RKO (cell line): ENCODE data around the gene ADARB1.
A peak's percentile ranks its signal among the peaks of the same experiment; 100 is the strongest.

Source experiments
- DNase-seq: peaks from one replicate; pipeline ENCODE4 v3.0.0-alpha.2; 2016; ENCODE audit warnings: low spot score

ADARB1 gene

GRCh38 chr21:45228171-45228641 is 153.8 kb downstream of the ADARB1 start:
- DNase-seq = peak; percentile 85

DNA sequence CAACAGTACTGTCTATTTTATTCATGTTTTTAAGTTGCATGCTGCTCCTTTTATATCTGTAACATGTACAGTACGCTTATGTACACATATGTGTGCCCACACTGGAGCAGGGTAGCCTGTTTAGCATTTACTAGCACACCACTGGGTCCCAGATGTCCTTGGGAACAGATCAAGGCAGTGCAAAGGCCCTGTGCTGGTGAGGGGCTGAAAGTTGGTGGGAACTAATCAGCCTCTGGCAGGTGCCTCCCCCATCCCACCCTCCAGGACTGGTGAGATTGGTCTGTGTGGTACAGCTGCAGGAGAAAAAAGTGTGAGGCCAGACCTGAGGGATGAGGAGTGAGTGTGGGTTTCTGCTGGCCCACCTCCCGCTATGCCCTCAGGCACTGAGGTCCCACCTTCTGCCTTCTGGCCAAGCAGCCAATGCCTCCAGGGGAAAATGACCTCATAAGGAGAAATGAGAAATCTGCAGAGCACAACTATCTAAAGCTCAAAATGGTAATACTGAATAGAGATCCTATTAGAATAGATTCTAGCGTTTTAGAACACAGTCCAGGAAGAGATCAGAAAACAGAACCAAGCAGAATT is 154.4 kb downstream of the ADARB1 start:
- DNase-seq = no peak

DNA sequence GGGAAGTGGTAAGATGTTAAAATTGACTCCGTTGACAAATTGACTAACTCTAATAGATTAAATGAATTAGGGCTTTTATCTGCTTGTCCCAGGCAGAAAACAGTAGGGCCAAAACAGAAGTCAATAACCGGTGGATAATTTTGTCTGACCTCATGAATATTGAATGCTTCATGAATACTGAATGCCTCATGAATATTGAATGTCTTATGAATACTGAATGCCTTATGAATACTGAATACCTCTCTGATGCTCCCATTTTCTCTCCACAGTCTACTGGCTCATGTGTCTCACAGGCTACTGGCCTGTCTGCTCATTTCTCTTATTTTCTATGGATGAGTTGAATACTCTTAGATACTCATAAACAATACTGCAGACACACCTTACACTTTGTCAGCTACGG is 157.3 kb downstream of the ADARB1 start:
- DNase-seq = no peak

DNA sequence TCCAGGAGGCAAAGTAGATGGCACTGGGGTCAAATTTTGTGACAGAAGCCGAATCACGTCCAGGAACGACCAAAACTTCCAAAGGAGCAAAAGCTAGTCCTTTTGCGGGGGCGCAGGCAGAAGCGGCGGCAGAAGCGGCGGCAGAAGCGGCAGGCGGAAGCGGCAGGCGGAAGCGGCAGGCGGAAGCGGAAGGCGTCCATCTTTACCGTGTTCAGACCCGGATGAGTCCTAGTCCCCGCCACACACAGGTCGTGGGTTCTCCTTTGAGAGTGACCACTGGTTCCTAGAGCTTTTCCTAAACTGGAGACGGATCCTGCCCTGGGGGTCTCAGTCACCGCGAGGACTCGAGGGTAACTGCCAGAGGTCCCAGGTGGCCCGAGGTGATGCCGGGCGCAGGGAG is 159.7 kb downstream of the ADARB1 start:
- DNase-seq = no peak

GRCh38 chr21:45234965-45235364 is 160.6 kb downstream of the ADARB1 start:
- DNase-seq = no peak

DNA sequence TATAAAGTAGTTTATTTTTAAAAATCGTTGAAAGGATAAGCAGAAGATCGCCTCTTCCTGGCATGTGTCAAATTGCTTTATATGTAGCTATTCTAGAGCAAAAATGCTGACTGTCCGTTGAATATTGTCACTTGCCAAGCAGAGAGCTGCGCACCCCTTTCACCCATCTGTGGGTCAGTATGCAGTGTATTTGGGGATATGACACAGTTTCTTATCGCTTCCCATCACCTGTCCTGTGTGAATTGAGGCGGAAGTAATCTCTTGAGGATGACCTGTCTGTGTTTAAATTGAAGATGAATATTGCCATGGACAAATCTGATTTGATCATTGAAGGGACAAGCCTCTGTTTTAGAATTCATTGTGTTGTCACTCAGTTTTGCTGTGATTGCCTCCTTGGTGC is 161.1 kb downstream of the ADARB1 start:
- no peak for DNase-seq

DNA sequence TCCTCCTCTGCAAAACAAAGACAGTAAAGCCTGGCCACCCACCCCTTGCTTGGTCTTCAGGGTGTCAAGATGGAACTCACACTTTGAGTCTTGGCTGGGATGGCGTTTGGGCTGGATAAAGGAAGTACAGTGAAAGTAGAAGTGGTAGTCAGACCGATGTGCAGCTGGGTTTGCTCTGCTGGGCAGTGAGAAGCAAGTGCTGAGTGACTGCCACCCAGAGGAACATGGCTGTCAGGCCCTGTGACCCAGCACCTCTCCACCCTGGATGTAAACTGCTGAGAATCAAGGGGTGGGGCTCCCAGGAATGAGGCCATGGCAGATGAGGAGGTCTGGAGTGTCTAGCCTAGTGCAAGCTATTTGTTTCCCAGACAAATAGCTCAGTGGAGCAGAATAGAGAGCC is 162.1 kb downstream of the ADARB1 start:
- no peak for DNase-seq

DNA sequence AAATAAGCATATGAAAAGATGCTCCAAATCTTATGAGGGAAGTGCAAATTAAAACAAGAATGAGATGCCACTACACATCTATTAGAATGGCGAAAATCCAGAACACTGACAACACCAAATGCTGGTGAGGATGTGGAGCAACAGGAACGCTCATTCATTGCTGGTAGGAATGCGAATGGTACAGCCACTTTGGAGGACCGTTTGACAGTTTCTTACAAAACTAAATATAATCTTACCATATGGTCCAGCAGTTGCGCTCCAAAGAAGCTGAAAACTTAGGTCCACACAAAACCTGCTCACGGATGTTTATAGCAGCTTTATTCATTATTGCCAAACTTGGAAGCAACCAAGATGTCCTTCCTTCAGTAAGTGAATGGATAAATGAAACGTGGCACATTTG is 163.0 kb downstream of the ADARB1 start:
- no peak for DNase-seq

DNA sequence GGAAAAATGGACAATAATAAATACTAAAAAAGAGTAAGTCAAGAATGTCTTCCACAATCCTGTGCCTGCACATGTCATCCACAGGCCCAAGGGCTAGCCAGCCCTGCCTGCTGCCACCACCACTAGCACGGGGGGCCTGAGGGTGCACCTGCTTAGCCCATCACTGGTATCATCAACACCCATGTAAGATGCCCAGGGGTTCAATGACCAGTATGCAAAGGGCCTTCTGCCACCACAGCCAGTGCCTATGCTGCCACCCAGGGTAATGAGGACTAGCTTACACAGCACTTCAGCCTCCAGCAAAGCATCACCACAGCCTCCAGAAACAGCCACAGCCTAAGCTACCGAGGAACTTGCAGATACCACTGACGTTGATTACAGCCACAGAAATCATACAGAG is 167.0 kb downstream of the ADARB1 start:
- no peak for DNase-seq

- no peak for DNase-seq
Measured at GRCh38 chr21:45243603-45244002, 169.2 kb downstream of the ADARB1 start.

DNA sequence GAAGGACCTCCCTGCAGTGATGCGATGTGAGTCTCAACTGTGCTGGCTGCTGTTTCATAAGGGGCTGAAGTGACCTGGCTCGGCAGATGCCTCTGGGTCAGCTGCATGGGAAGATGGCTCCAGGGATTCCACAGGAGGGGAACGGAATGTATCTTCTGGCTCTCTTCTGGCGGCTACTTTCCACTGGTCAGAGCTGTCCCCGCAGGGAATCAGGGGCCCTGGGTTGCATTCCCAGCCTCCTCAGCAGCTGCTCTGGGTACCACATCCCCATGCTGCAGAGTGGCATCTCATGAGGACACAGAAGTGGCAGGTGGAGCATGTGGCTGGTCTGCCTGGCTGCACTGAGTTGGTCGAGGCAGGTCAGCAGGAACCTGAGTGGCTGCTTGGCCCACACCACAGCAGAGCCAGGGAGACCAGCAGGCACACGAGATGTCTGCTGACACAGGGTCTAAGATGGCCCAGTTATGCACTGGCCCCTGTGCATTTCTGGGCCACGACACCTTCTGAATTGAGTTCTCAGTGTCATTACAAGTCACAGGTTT is 170.5 kb downstream of the ADARB1 start:
- no peak for DNase-seq

DNA sequence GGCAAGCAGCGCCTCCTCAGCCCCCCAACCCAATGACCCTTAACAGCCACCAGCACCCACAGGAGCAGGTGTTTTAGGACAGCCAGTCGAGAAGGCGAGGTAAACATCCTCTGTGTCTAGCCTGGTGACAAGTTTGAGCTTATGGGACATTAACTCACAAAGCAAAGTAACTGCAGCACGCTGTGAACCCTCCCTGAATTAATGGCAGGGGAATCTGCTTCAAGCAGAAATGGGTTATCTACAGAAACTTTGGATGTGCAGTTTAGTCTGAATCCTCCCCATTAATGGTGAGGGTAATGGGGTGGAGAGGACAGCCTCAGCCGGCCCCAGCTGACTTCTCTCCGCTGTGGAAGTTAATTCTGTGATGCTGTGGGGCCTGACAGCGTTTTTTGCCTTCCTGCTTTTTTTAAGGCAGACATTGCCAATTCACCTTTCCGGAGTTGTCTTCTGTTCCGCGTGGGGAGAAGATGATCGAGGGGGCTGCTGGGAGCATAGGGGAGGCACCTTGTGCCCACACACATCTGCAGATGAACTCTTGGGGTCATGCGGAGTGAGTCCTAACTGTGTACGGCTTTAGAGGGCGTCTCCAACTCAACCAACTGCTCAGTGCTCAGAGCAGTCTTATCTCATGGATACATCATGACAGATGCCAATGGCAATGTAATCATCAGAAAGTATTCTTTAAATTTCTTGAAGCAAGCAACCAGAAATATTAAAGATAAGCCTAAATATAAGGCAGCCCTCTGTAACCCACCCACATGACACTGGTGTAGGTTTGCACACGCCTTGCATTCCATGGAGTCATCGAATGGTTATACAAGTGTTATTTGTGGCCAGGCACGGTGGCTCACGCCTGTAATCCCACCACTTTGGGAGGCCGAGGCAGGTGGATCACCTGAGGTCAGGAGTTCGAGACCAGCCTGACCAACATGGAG is 172.3 kb downstream of the ADARB1 start:
- DNase-seq = no peak

DNA sequence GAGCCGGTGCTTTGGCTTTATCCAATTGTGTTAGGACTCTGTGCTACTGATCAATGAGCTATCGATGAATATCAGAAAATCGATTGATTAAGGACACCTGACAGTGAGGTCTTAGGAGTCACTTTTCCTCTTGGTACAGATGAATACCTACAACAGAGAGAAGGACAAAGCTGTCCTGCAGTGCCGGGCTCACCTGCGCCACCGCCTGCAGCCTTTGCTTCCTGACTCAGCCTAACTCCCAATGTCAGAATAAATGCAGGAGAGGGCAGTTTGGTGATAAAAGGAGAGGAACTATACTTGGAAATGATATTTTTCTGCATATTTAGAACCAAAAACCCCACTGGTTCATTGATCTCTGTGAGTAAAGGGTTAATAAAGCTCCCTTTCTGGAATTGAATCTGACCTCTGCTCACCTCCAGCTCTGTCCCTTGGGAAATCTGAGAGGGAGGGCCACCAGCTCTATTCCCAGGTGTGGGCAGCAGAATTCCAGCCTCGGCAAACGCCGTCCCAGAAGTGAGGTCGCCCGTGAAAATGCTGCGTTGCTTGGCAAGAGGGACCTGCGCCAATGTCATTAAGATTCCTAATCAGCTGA is 174.0 kb downstream of the ADARB1 start:
- no peak for DNase-seq

DNA sequence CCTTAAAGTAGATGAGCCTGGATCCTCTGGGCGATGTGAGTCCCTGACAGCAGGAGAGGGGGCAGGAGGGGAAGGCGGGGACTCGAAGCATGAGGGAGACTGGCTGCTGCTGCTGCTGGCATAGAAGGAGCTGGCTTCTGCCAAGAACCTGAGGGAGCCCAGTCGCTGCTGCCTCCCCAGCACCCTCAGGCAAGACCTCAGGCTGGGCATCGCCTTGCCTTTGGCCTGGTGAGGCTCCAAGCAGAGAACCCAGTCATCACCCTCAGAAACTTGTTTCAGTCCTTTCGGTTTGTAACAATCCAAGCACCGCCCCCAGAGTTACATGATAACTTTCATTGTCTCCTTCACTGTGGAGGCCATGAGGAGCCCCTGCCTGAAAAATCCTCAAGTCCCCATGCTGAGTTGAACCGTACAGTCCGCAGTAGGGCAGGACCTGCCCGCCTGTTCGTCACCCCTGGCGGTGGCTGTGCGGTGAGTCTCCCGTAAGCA is 174.6 kb downstream of the ADARB1 start:
- no peak for DNase-seq

DNA sequence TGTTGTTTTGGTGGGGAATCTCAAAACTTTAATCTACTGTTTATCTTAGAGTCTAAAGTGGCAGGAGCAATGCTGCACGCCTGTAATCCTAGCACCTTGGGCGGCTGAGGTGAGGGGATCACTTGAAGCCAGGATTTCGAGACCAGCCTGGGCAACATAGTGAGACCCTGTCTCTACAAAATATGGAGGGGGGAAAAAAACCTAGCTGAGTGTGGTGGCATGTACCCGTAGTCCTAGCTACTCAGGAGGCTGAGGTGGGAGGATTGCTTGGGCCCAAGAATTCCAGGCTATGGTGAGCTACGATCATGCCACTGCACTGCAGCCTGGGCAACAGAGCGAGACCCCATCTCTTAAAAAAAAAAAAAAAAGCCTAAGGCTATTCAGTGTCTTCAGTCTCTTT is 175.2 kb downstream of the ADARB1 start:
- DNase-seq = no peak

DNA sequence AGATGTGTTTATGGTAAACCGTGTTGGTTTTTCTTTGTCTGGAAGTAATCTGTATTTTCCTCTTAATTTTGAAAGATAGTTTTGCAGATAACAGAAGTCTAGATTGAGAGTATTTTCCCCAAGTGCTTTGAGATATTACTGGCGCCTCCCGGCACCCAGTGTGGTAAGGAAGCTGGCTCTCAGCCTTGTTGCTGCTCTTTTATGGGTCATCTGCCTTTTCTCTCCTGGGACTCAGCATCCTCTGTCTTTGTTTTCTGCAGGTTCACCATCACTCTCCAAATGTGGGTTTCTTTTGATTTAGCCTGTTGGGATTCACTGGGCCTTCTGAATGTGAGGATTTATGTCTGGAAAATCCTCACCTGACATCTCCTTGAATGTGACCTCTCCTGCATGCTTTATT is 175.9 kb downstream of the ADARB1 start:
- no peak for DNase-seq

DNA sequence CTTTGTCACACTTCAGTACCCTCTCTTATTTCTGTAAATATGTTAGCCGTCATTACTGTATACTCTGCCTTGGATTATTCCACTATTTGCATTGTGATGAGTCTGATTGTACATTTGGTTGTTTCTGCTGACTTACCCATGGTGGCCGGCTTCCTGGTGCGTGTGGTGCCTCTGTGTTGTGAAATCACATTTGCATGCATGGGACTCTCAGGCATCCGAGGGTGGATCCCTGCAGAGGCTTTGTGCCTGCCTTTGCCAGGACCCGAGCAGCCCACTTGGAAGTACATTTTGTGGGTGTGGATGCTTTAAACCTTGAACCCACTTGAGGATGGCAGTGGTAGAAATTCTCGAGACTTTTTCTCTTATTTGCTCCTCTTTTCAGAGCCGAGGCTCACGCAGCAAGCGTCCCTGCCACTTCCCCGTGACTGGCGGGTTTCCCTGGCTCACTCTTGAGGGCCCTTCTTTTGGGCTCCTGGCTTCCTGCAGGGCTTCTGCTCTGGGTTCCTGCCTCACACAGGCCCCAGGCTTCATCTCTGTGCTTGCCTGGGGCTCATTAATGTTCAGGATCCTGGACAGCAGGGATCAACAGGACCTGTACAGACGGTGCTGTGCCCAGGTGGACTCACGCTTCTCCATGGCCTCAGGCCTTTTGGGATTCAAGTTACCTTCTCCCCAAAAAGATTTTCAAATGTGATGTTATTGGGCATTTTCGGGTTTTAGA is 176.7 kb downstream of the ADARB1 start:
- no peak for DNase-seq

DNA sequence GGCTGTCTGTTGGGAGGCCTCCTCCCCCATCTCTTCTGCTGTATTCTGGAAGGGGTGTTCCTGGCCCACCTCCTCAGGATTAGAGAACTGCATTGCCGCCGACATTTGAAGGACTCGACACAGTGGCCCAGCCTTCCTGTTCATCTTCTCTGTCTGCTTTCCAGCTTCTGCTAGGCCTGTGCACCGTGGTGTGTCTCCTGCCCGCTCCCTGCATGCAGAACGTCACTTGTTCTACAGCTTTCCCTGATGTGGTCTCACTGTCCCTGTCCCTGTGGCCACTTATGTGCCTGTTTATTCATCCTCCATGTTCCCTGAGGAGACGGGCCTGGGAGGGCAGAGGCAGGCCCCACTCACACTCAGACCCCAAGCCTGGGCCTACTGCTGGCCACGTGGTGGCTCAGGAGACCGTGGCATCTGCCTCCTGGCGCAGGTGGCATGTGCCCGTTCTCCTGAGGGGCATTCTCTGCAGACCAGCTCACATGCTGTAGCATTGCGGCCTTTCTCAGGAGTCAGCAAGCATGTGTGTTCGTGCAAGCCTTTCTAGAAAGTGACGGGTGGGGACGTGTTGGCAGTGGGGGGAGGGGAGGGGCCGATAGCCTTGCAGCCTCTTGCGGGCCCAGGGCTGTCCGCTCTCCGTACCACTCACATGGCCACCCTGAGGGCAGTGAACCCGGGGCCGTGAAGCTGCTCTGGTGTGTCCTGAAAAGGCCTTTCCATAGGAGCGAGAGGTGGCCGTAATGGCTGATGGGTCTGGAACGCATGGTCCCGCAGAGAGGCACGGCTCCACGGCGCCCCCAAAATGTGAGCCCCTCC is 177.5 kb downstream of the ADARB1 start:
- DNase-seq = no peak

GRCh38 chr21:45252448-45252925 is 178.1 kb downstream of the ADARB1 start:
- no peak for DNase-seq

DNA sequence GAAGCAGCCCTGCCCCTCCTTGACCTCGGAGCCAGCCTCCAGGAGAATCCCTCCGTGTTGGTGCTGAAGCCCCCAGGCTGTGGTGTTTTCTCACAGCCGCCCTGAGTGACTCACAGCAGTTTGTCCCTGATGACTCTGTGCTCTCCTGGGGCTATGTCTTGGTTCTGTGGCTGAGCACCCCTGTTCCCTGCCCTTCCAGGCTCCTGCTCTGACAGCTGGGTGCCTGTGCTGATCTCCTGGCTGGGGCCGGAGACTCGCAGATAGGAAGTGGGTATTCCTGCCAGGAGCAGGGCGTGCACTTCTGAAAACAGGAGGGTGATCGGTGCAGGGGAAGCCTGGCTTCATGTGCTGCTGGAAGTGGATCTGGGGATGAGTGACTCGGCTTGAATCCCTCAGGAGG is 178.8 kb downstream of the ADARB1 start:
- peak; percentile 18 for DNase-seq
